Activated T-cell treated with anti-CD3 and anti-CD28 coated beads, Interleukin-2, amount 50 U/mL, for 24 hours (primary cell): Measurements from ENCODE around the gene NACC1.

Experiments
- DNase-seq: peaks from one replicate; pipeline ENCODE4 v3.0.0-alpha.2; 2020
- H3K27ac Mint-ChIP-seq: 2 replicates; pipeline ENCODE4 v1.8.0; 2020; ENCODE audit warnings: mild to moderate bottlenecking, mixed read lengths
- H3K27me3 Mint-ChIP-seq: 2 replicates; pipeline ENCODE4 v1.8.0; 2020; ENCODE audit warnings: mixed read lengths
- H3K36me3 Mint-ChIP-seq: 2 replicates; pipeline ENCODE4 v1.8.0; 2020; ENCODE audit warnings: low read depth, mixed read lengths
- H3K4me1 Mint-ChIP-seq: 2 replicates; pipeline ENCODE4 v1.8.0; 2020; ENCODE audit warnings: low read depth, mixed read lengths
- H3K4me3 Mint-ChIP-seq: 2 replicates; pipeline ENCODE4 v1.8.0; 2020; ENCODE audit warnings: mild to moderate bottlenecking, moderate library complexity, mixed read lengths
- H3K9me3 Mint-ChIP-seq: 2 replicates; pipeline ENCODE4 v1.8.0; 2020; ENCODE audit warnings: mixed read lengths

Gene NACC1

GRCh38 chr19:13101590-13102415 lies 16.3 kb upstream of the NACC1 start:
- Mint-ChIP-seq H3K4me1 (peaks cover 62% of the 10 kb centered on the region), H3K9me3 (peaks cover 3% of the 10 kb centered on the region), H3K4me3 (peak overlapping the region; percentile 72), H3K27me3 (peaks cover 19% of the 10 kb centered on the region), H3K27ac (peak overlapping the region; percentile 64), H3K36me3 (peaks cover 28% of the 10 kb centered on the region)
- DNase-seq = no peak

- H3K36me3 Mint-ChIP-seq = peaks cover 33% of the 10 kb centered on the region
- peaks cover 58% of the 10 kb centered on the region for H3K4me1 Mint-ChIP-seq
- H3K4me3 Mint-ChIP-seq = peak overlapping the region; percentile 72
- no peak overlapping the region for H3K27ac Mint-ChIP-seq
- no peak for DNase-seq
- peaks cover 15% of the 10 kb centered on the region for H3K27me3 Mint-ChIP-seq
- H3K9me3 Mint-ChIP-seq = peaks cover 3% of the 10 kb centered on the region
Observed at GRCh38 chr19:13102416-13102665, 15.7 kb upstream of the NACC1 start.

GRCh38 chr19:13102666-13103580 lies 15.1 kb upstream of the NACC1 start, which contains the start of gene LYL1:
TSS of gene LYL1 (minus strand) at chr19:13102858. CDS start at chr19:13101171, 1,687 bp downstream.
- H3K36me3 Mint-ChIP-seq = peaks cover 37% of the 10 kb centered on the region
- peak; percentile 68 for DNase-seq
- H3K27ac Mint-ChIP-seq = peak within 1 kb of the TSS; percentile 64
- peaks cover 54% of the 10 kb centered on the region for H3K4me1 Mint-ChIP-seq
- peak within 1 kb of the TSS; percentile 72 for H3K4me3 Mint-ChIP-seq
- peaks cover 3% of the 10 kb centered on the region for H3K9me3 Mint-ChIP-seq
- H3K27me3 Mint-ChIP-seq = peaks cover 11% of the 10 kb centered on the region

GRCh38 chr19:13103581-13104359 lies 14.3 kb upstream of the NACC1 start:
- DNase-seq = no peak
- H3K4me3 Mint-ChIP-seq = peak overlapping the region; percentile 81
- peak overlapping the region; percentile 92 for H3K27ac Mint-ChIP-seq
- peaks cover 3% of the 10 kb centered on the region for H3K9me3 Mint-ChIP-seq
- H3K36me3 Mint-ChIP-seq = peaks cover 39% of the 10 kb centered on the region
- peaks cover 3% of the 10 kb centered on the region for H3K27me3 Mint-ChIP-seq
- peaks cover 48% of the 10 kb centered on the region for H3K4me1 Mint-ChIP-seq

- no peaks in the 10 kb centered on the region for H3K27me3 Mint-ChIP-seq
- peaks cover 3% of the 10 kb centered on the region for H3K9me3 Mint-ChIP-seq
- peak overlapping the region; percentile 92 for H3K27ac Mint-ChIP-seq
- peak overlapping the region; percentile 81 for H3K4me3 Mint-ChIP-seq
- peak; percentile 85 for DNase-seq
- H3K4me1 Mint-ChIP-seq = peaks cover 45% of the 10 kb centered on the region
- H3K36me3 Mint-ChIP-seq = peaks cover 43% of the 10 kb centered on the region
Observed at GRCh38 chr19:13104360-13104847, 13.7 kb upstream of the NACC1 start.

GRCh38 chr19:13104848-13105711 lies 13.0 kb upstream of the NACC1 start:
- Mint-ChIP-seq H3K4me3 (peak overlapping the region; percentile 81), H3K27me3 (no peaks in the 10 kb centered on the region), H3K9me3 (peaks cover 2% of the 10 kb centered on the region), H3K27ac (peak overlapping the region; percentile 92), H3K36me3 (peaks cover 46% of the 10 kb centered on the region), H3K4me1 (peaks cover 38% of the 10 kb centered on the region)
- peak; percentile 69 for DNase-seq

GRCh38 chr19:13109361-13110098 lies 8.5 kb upstream of the NACC1 start:
- peaks cover 22% of the 10 kb centered on the region for H3K4me1 Mint-ChIP-seq
- H3K9me3 Mint-ChIP-seq = no peaks in the 10 kb centered on the region
- no peak overlapping the region for H3K27ac Mint-ChIP-seq
- H3K4me3 Mint-ChIP-seq = no peak overlapping the region
- peaks cover 78% of the 10 kb centered on the region for H3K36me3 Mint-ChIP-seq
- DNase-seq = no peak
- H3K27me3 Mint-ChIP-seq = no peaks in the 10 kb centered on the region

- H3K27me3 Mint-ChIP-seq = no peaks in the 10 kb centered on the region
- H3K27ac Mint-ChIP-seq = no peak overlapping the region
- no peak overlapping the region for H3K4me3 Mint-ChIP-seq
- no peaks in the 10 kb centered on the region for H3K9me3 Mint-ChIP-seq
- no peak for DNase-seq
- H3K4me1 Mint-ChIP-seq = peaks cover 23% of the 10 kb centered on the region
- H3K36me3 Mint-ChIP-seq = peaks cover 78% of the 10 kb centered on the region
Observed at GRCh38 chr19:13110099-13110610, 7.9 kb upstream of the NACC1 start.

- peaks cover 80% of the 10 kb centered on the region for H3K36me3 Mint-ChIP-seq
- H3K9me3 Mint-ChIP-seq = no peaks in the 10 kb centered on the region
- no peaks in the 10 kb centered on the region for H3K27me3 Mint-ChIP-seq
- no peak overlapping the region for H3K27ac Mint-ChIP-seq
- peaks cover 23% of the 10 kb centered on the region for H3K4me1 Mint-ChIP-seq
- DNase-seq = no peak
- no peak overlapping the region for H3K4me3 Mint-ChIP-seq
Observed at GRCh38 chr19:13112555-13112954, 5.5 kb upstream of the NACC1 start.

- Mint-ChIP-seq H3K27me3 (no peaks in the 10 kb centered on the region), H3K9me3 (no peaks in the 10 kb centered on the region), H3K27ac (peak overlapping the region; percentile 96), H3K4me3 (peak overlapping the region; percentile 97), H3K4me1 (peaks cover 47% of the 10 kb centered on the region), H3K36me3 (peaks cover 71% of the 10 kb centered on the region)
- no peak for DNase-seq
Observed at GRCh38 chr19:13115936-13116281, 2.2 kb upstream of the NACC1 start.

- H3K4me3 Mint-ChIP-seq = peak within 1 kb of the TSS; percentile 97
- H3K27me3 Mint-ChIP-seq = no peaks in the 10 kb centered on the region
- peaks cover 74% of the 10 kb centered on the region for H3K36me3 Mint-ChIP-seq
- peak within 1 kb of the TSS; percentile 96 for H3K27ac Mint-ChIP-seq
- peaks cover 53% of the 10 kb centered on the region for H3K4me1 Mint-ChIP-seq
- no peaks in the 10 kb centered on the region for H3K9me3 Mint-ChIP-seq
- DNase-seq = peak; percentile 92
Observed at GRCh38 chr19:13116282-13117175, 1.5 kb upstream of the NACC1 start, which contains the start of gene TRMT1. TSS of gene TRMT1 (minus strand) at chr19:13116740. CDS start at chr19:13116399, 341 bp downstream.

- H3K36me3 Mint-ChIP-seq = peaks cover 74% of the 10 kb centered on the region
- peak overlapping the region; percentile 97 for H3K4me3 Mint-ChIP-seq
Observed at GRCh38 chr19:13117176-13117771, 790 bp upstream of the NACC1 start.

More at GRCh38 chr19:13117176-13117771, 790 bp upstream of the NACC1 start:
- Mint-ChIP-seq H3K27me3 (no peaks in the 10 kb centered on the region), H3K4me1 (peaks cover 61% of the 10 kb centered on the region), H3K9me3 (no peaks in the 10 kb centered on the region), H3K27ac (peak overlapping the region; percentile 96)
- DNase-seq = peak; percentile 52
